Stimulated activated CD4-positive, alpha-beta T cell treated with anti-CD3 and anti-CD28 coated beads, Interleukin-15, amount 100 ng/mL, for 1 hour (primary cell): ENCODE data around the gene NUDT5.
"Not testable (repeated sequence)": the region's sequence is repeated elsewhere in the genome, so short reads cannot be mapped to it uniquely, and the experiment has no call there.

Source experiments
- DNase-seq, 2 donors: peaks; one replicate each; pipeline ENCODE4 v3.0.0-alpha.2; 2020; ENCODE audit warnings: low read depth in 1 of 2, low spot score in 1 of 2

The NUDT5 gene

GRCh38 chr10:12205082-12205481 is 9.4 kb upstream of the NUDT5 start:
- no peak for DNase-seq

GRCh38 chr10:12202226-12202625 is 6.5 kb upstream of the NUDT5 start:
- DNase-seq, result no peak

- DNase-seq, result no peak
Observed at GRCh38 chr10:12201543-12201942, 5.9 kb upstream of the NUDT5 start.

DNA sequence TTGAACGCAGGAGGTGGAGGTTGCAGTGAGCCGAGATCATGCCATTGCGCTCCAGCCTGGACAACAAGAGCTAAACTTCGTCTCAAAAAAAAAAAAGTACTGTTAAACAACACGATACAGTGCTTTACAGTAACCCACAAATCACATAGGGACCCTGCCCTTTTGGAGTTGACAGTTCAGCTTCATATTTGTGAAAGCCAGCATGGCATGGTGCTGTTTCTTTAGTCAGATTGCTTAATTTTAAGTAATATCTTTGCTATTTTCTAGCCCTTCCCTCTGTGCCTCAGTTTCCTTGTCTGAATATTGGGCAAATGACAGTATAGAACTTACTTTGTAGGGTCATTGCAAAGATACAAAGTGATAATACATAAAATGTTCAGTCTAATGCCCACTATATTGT is 5.2 kb upstream of the NUDT5 start:
- no peak for DNase-seq

DNA sequence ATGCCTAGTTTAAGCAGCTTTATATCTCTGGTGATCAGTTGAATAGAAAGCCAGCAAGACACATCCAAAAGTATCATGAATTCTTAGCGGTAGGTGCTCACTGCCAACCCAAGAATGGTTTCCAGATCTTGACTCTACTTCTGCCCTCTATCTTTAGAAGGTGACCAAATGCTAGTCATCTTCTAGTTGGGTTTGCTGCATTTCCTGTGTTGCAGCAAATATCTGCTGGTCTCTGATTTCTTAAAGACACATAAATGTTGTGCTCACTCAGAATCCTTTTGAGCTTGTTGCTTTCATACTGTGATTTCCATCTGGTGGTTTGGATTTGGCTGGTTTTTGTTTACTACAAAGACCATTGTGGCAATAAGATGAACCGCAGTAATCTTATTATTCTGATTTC is 2.5 kb upstream of the NUDT5 start:
- DNase-seq, result no peak

DNA sequence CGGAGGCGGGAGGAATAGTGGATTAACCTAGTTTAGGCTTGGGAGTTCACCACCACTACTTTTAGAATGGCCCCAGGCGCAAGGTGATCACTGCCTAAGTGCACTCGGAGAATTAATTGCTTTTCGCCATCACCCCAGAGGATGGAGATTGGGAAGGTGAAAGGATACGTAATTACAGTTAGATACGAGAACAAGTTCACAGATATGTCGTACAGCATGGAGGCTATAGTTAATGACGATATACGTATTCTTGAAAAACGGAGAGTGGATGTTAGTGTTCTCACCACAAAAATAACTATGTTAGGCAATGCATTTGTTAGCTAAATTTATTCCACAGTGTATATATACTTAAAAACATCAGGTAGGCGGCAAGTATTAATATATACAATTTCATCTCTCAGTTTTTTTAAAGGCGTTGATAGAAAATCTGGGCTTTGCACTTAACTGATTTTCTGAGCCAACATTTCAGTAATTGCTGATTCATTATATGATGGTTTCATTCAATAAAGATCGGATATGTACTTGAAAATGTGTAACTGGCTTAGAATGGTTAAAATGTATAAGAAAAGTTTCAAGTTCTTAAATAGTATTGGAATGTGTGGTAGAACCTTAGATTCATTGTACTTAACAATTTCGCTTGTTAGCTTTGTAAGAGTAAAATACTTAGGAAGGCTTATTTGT is 980 bp upstream of the NUDT5 start:
- DNase-seq, result no peak

DNA sequence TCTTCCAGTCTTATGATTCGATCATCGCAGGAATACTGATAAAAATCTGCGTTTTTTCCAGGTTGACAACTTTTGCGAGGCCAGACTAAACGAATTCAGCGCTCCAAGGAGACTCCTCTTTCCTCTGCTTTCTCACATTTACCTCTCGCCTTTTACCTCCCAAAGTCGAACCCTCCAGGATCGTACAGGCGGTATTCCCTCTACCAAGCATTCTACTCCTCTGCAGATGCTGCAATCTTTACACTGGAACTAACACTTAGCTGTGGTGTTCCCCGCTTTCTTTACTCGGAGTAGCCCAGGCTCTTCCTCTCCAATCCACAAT is 449 bp downstream of the NUDT5 start:
- DNase-seq, result no peak

DNA sequence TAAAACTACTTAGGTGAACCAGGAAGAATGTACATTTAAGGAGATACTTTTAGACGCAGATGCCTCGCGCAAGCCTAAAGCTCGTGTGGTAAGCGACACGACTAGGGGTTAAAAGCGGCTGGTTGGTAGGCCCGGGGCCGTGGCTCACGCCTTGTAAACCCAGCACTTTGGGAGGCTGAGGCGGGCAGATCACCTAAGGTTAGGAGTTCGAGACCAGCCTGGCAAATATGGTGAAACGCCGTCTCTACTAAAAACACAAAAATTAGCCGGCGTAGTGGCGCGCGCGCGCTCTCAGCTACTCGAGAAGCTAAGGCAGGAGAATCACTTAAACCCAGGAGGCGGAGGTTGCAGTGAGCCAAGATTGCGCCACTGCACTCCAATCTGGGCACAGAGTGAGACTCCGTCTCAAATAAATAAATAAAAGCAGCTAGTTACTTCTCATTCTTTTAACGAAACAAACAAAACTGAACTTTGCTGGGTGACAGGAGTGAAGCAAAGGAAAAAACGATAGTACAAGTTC is 879 bp downstream of the NUDT5 start:
- peak in 1 of 2 donors; percentile 20 for DNase-seq

- DNase-seq, result no peak
Observed at GRCh38 chr10:12193193-12193592, 2.5 kb downstream of the NUDT5 start.

- no peak for DNase-seq
Observed at GRCh38 chr10:12191715-12192114, 4.0 kb downstream of the NUDT5 start.

DNA sequence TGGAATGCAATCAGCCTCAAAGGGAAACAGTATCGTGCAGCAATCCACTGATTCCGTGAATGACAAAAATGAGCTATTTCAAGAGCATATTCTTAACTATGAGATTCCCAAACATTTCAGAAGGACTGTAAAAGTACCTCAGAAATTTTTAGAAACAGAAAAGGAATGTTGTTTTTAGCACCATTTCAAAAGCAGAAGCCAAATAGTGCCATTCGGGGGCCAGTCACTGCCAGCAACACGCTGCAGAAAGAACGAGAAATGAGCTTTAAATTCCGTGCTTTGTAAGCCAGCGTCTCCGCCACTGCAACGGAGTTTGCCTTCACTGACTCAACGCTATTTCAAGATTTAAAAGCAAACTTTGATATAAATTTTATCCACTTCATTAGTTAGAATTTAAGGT is 6.3 kb downstream of the NUDT5 start:
- no peak for DNase-seq

GRCh38 chr10:12188656-12189055 is 7.0 kb downstream of the NUDT5 start:
- no peak for DNase-seq

- DNase-seq, result no peak
Observed at GRCh38 chr10:12187321-12187905, 8.3 kb downstream of the NUDT5 start.

DNA sequence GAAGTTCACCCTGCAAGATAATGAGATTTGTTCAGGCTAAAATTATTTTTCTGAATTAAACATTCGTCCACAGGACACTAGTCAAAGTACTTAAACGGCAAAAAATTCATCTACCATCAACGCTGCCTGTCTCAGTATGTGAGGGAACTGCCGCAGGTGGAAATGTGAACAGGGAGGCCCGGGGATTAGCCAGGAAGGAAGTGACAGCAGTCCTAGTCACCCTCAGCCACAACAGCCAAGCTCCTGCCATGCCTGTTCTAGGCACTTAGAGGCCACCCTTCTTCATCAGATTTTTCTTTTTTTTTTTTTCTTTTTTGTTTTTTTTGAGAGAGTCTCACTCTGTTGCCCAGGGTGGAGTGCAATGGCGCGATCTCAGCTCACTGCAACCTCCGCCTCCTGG is 9.4 kb downstream of the NUDT5 start:
- no peak for DNase-seq

GRCh38 chr10:12184165-12184564 is 11.5 kb downstream of the NUDT5 start:
- no peak for DNase-seq

DNA sequence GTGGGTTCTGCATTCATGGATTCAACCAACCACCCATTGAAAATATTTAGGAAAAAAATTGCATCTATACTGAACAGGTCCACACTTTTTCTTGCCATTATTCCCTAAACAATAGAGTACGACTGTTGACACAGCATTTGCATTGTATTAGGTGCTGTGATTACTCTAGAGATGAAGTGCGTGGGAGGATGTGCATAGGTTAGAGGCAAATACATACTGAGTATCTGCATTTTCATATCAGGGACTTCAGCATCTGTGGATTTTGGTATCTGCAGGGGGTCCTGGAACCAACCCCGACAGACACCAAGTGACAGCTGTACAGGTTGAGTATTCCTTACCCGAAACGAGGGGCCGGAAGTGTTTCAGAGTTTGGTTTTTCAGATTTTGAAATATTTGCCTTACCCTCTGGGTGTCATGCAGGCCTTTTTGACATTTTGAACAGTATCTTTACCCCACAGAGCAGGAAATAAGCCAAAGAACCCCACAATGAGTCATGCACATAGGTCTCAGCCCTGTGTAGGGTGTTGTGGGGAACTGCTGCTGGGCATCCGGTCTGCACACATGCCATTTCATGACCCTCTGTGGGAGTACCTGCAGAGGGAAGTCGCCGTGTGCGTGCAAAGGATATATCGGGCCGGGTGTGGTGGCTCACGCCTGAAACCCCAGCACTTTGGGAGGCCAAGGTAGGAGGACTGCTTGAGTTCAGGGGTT is 14.5 kb downstream of the NUDT5 start:
- peak; percentile 33 to 37 for DNase-seq

DNA sequence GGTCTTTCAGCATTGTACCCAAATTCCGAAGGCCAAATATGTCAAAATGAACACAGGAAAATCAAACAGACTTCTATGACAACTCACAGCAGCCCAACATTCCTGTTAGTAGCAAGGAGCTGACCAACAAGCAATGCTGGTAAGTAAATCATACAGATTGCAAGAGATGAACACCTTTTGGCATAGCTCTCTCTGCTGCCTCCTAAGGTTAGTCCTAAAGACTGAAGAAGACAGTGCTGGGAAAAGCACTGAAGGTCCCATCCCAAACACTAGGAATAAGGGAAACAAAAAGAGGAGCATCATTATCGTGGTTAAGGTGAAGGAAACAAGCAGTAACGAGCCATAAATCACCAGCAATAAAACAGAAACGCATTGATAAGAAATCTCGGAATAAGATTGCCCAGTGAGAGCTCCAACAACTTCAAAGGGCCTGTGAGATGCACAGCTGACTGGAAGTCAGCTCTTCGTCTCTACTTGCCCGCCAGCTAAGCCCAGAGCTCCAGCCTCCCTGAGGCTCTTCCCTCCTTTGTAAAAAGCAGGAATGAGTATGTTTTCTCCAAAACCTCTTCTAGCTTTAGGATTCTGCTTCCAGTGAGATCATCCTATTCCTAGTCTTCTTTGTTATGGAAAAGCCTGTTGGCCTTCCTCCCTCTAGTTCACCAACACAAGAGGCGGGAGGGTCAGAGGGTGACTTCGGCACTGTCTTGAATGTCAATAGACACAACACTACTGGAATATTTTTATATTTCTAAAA is 15.3 kb downstream of the NUDT5 start:
- DNase-seq, result no peak

GRCh38 chr10:12179606-12180170 is 16.0 kb downstream of the NUDT5 start:
- no peak for DNase-seq

DNA sequence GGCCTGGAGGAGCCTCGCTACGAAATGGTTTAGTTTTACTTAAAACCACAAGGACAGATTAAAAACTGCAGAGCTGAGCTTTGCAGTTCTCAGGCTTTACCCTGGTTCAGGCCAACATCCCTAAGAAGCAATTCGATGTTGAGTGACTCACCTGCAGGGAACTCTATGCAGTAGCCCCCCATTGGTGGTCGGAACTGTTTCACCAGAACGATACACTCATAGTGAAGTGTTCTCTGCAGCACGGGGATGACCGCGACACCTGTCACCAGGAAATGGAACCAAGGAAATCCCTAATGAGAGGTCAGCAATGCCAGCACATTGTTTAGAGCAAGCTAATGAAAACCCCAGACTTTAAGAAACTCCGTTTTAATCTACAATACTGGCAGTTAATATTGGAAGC is 18.0 kb downstream of the NUDT5 start:
- DNase-seq, result no peak

DNA sequence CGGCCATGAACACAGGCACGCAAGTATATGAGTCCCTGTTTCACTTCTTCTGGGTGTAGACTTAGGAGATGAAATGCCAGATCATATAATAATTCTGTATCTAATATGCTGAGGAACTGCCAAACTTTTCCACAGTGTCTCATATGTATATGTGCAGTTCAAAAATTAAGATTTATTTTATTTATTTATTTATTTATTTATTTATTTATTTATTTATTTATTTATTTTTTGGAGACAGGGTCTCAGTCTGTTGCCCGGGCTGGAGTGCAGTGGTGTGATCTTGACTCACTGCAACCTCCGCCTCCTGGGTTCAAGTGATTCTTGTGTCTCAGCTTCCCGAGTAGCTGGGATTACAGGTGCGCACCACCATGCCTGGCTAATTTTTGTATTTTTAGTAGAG is 24.2 kb downstream of the NUDT5 start:
- not testable (repeated sequence) for DNase-seq

DNA sequence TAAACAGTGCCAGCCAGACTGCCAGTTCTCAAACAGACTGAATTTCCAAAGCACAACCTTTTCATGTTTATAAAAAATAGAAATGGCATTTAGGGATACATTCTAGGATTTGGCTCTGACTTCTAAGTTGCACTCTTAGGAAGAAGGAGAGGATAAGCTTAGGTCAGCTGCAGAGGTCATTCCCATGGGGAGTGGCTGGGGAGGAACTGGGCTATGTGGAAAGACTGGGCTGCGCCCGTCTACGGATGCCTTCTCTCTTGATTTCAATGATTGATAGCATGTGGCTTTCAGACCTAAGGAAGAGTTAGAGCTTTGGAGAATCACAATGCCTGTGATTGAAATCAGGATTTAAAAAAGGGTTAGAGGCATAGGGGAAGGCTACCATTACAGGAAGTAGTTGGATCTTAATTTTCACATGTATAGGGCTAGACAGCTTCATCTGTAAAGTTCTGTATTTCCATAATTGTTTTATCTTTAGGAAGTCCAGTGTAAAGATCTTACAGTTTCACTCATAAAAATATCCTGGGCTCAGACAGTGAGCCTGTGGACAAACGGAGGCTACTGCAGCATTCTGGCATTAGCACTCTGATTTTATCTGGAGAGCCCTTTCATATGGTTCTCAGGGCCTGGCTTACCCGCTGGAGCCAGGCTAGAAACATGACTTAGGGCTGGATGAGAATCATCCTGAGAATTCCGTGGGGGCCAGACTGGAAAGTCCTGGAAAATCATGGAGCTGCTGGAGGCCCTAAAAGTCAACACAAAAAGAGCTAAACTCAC is 29.5 kb downstream of the NUDT5 start:
- no peak for DNase-seq
